Fibroblast of skin of abdomen (primary cell): ENCODE measurements around the gene GRB14. TPM values are rescaled to one million over a fixed set of nuclear protein-coding genes. Genes with fewer than 3 reads are reported as not detected.
A peak's percentile ranks its signal among the peaks of the same experiment; 100 is the strongest.
"Not testable (repeated sequence)": the region's sequence is repeated elsewhere in the genome, so short reads cannot be mapped to it uniquely, and the experiment has no call there.

Experiments used
- DNase-seq: peaks from one replicate; pipeline ENCODE4 v3.0.0-alpha.2; 2013
- polyA plus RNA-seq, 2 experiments: library from polyadenylated mRNA; unstranded; fragments of 120-200 nt; gene quantifications; one replicate each; pipeline ENCODE4 v1.2.1, GENCODE V29; 2013; ENCODE audit not compliant: insufficient read length in 2 of 2

Gene GRB14
- polyA plus RNA-seq (2013, experiment 1 of 2; ENCODE audit: insufficient read length): 0.77 TPM
- 0.46 TPM for polyA plus RNA-seq (2013, experiment 2 of 2; ENCODE audit: insufficient read length)

- peak; percentile 9 for DNase-seq
Measured at GRCh38 chr2:164620873-164621763, at the start of gene GRB14. Gene GRB14, minus strand, starts transcription at chr2:164621482. Its CDS starts 173 bp downstream, at chr2:164621309.

DNA sequence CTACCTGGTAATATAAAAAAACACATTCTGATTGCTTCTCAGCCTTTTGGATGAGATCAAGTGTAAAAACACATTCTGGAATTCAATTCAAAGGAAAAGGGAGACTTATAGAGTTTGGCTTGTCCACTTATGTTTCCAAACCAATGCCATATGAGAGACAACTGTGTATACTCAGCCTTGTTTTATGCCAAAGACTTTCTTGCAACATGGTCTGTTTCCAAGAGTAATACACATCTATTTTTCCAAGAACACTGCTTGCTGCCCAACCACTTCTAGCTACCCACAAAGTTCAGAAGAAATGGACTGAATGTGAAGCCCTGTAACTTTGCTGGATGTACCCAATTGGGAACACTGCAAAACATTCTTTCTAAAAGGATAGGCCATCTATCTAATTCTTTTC, 48.0 kb upstream of the GRB14 start:
- DNase-seq: no peak

- no peak for DNase-seq
Measured at GRCh38 chr2:164667566-164667965, 46.3 kb upstream of the GRB14 start.

DNA sequence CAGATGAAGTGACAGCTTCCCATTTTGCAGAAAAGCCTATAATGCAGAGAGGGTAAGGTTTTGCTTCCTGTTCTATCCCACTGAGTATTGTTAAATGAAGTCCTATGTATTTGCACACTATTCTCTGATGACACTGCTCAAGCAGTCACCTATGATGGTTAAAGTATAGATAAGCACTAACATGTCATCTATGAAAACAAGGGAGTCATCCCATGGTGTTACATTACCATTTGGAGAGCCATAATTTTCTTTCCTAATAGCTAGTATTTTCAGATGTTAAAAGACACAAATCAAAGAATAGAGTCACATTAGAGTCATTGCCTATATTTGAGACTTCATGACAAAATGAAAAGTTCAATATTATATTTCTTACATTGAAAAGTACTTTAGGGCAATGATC, 42.8 kb upstream of the GRB14 start:
- DNase-seq: no peak

DNA sequence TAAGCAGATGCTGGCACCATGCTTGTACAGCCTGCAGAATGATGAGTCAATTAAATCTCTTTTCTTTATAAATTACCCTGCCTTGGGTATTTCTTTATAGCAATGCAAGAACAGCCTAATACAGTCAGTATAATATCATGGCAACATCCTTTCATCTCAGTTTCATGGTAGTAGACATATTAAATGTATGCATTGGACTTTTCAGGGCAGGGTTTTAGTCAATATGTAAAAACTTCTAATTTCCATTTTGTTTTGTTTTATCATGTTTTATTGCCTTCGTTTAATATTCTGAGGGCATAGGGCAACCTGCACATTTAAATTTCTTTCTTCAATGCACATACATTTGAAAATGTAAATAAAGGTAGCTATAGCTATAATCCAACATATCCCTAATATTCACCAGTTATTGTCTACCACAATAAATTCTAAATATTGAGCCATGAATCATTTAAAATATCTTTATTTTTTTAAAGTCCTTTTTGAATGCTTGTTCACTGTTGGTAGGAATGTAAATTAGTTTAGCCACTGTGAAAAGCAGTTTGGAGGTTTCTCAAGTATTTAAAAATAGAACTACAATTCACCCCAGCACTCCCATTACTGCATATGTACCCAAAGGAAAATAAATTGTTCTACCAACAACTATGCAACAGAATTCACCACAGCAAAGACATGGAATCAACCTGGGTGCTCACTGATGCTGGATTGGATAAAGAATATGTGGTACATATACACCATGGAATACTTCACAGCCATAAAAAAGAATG, 41.8 kb upstream of the GRB14 start:
- no peak for DNase-seq

DNA sequence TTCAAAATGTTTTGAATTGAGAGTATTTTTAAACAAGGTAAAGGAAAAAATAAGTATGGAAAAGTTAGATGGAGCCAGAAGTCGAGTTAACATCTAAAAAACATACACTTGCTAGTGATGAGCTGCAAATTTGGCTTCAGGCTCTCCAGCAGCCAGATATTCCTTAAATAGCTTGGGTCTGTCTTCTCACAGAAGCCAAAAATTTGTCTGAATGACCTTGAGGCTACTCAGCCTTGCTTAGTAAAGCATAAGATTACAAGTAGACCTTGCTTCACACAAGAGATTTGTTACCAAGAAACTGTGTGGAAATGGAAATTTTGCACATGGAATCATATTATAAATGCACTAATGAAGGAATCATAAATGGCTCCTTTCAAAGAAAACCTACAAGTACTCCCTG, 40.8 kb upstream of the GRB14 start:
- DNase-seq: no peak

GRCh38 chr2:164661349-164661748, 40.1 kb upstream of the GRB14 start:
- DNase-seq: peak; percentile 48

DNA sequence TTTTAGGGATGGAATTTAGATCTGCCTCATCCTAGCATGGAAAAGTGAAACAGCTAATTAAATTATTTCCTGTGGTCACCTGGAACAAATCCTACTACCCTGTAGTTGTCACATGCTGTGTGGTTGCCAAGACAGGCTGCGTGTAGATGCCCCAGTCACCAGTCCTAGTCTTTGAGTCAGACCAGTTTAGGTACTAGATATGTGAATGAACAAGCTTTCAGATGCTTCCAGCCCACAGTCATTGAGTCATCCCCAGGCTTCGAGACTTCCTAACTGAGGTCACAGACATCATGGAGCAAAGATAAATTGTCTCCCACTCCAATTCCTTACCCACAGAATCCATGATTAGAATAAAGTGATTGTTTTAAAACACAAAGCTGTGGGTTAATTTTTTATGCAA, 35.8 kb upstream of the GRB14 start:
- peak; percentile 85 for DNase-seq

DNA sequence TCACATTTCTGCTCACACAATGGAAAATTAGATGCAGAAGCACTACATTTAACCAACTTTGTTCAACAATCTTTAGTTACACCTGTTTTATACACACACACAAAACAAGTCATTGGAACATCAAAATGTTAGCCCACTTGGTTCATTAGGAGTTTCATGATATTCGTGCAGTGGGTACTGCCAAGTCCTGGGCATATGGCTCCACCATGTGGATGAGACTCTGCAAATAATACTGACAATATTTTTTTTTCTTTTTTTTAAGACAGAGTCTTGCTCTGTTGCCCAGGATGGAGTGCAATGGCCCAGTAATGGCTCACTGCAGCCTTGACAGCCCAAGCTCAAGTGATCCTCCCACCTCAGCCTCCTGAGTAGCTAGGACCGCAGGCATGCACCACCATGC, 34.5 kb upstream of the GRB14 start:
- no peak for DNase-seq

GRCh38 chr2:164655336-164655735, 34.1 kb upstream of the GRB14 start:
- DNase-seq: no peak

DNA sequence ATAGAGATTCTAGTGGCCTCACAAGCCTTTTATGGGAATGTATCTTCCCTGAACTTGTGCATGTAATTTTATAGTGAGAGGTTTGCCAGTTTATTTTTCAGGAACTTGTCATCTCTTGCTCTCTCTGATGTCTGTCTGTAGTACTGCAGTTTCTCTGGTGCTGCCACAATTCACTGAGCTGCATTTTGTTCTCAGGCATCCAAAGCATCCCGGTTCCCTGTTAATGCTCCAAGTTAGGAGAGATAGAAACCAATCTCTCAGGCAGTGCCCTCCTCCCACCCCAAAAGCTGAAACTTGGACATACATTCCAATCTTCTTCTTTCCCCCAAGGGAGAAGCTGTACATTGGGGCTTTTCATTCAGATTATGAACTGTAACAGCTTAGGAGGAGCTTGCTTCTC, 30.1 kb upstream of the GRB14 start:
- DNase-seq: no peak

DNA sequence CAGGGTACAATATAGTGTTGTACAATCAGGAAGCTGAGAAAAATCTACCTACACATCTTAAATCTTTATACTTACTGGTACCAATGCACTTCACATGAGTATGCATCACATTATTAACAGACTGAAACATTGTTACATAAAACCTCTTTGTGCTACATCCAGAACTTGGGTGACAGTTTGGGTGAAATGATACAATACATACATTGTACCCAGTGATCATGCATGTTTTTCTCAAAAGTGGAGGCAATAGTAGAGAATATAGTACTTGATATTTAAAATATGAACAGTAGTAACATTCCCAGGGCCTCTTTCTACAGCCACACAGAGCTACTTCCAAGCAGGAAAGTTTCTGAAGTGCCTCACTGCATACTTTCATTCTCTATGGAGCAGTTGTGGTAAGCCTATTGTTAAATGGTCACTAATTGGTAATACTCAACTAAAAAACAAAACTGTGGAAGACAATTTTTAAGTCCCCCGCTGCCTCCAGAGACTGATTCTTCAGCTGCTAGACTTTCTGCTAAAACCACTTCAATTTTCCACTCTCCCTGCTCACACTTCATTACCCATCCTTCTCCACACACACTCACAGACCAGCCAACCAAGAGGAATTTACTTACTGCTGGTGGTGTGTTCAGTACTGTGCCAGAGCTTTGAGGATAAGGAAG, 22.9 kb upstream of the GRB14 start:
- DNase-seq: no peak

DNA sequence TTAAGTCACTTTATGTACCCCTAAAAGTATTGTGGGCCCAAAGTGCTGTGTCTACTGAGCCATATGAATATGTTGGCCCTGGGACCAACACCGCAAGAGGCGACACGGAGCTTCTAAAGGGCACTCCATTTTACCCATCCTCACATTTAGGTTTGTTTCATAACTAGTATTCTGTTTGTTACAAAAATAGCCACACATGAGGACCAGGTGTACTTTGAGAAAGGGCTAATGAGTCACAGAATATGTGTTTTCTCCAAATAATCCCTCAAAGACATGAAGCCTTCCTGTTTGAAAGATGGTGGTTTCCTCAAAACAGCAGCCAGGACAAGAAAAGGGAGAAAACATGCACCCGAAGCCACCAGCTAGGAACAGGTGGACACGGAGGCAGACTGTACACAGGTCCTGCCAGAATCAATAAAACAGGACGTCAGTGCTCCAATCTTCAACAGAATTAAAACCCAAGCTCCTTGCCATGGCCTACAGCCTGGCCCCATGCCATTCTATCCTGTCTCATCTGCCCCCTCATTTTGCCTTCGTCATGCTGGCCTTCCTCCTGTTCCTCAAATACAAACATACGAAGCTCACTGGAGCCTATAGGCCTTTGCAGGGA, 21.8 kb upstream of the GRB14 start:
- no peak for DNase-seq

- DNase-seq: no peak
Measured at GRCh38 chr2:164642268-164642667, 21.0 kb upstream of the GRB14 start.

DNA sequence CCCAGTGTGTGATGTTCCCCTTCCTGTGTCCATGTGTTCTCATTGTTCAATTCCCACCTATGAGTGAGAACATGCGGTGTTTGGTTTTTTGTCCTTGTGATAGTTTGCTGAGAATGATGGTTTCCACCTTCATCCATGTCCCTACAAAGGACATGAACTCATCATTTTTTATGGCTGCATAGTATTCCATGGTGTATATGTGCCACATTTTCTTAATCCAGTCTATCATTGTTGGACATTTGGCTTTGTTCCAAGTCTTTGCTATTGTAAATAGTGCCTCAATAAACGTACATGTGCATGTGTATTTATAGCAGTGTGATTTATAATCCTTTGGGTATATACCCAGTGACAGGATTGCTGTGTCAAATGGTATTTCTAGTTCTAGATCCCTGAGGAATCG, 7.0 kb upstream of the GRB14 start:
- DNase-seq: not testable (repeated sequence)

DNA sequence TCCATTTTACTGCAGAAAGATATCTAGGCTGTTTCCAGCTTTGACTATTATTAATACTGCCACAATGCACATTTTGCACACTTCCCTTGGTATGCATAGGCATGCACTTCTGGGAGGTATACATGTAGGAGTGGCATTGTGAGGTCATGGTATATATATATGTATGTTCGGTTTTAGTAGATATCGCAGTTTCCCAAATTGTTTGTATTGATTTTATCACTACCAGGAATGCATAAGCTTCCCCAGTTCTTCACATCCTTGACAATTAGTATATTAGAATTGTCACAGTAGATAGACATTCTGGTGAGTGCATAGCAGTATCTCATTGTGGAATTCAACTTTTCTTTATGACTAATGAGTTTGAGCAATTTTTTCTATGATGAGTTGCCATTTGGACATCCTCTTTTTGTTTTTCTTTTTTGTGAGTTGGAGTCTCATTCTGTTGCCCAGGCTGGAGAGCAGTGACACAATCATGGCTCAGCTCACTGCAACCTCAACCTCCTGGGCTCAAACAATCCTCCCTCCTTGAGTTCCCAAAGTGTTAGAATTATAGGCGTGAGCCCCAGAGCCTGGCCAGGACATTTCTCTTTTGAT, 4.2 kb upstream of the GRB14 start:
- peak; percentile 61 for DNase-seq

GRCh38 chr2:164624316-164624715, 3.0 kb upstream of the GRB14 start:
- no peak for DNase-seq

GRCh38 chr2:164622338-164623106, 1.2 kb upstream of the GRB14 start:
- no peak for DNase-seq

DNA sequence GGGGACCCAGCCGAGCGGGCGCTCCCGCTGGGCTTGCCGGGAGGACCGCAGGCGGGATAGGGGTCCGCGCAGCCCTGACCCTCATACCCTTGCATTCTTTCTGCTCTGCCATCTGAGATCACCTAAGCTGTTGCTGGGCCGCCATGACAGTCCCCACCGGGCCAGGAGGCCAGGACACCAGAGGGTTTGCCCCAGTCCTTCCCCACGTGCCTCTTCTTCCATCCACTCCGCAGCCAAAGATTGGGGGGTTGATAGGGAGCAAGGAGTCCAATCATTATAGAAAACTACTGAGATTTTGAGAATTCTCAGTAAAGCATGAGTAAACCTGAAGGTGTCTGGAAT, 453 bp upstream of the GRB14 start:
- DNase-seq: no peak

- DNase-seq: no peak
Measured at GRCh38 chr2:164620457-164620856, 825 bp downstream of the GRB14 start.

DNA sequence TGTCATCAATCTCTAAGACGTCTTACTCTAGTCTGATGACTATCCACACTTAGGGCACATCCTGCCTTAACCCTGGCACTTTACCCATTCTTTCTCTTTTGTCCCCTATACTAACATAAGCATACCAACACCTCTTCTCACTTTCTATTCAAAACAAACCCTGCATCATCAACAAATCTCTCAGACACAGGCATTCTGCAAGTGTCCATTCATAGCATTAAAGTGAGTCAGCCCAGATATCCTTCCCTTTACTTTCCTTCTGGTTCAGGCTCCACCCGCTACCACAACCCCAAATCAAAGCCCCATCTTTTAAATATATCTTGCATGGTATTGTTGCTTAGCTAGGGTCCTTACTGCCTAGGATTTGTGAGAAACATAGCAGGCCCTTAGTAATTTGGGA, 3.8 kb downstream of the GRB14 start:
- DNase-seq: peak; percentile 28
